Thyroid gland (tissue), 4 donors: Measurements from ENCODE around the gene PLEKHF1.

Experiments
- POLR2A ChIP-seq, 2 donors: fragments of 450-650 bp; IDR thresholded peaks; one replicate each; pipeline ENCODE4 v1.6.1; 2017; ENCODE audit warnings: antibody characterized with exemption in 2 of 2, mild to moderate bottlenecking in 2 of 2, moderate library complexity in 1 of 2
- TF ChIP-seq, protein P1 (sequence below), 6 experiments: fragments of 200-600 bp in 3 of 6; fragments of 450-650 bp in 3 of 6; sonication (generic) in 3 of 6; IDR thresholded peaks; one replicate each; pipeline ENCODE4 v1.5.1; 2016 to 2019; ENCODE audit warnings: antibody characterized with exemption in 6 of 6, mild to moderate bottlenecking in 2 of 6, inconsistent platforms in 1 of 6, moderate library complexity in 1 of 6

DNA sequence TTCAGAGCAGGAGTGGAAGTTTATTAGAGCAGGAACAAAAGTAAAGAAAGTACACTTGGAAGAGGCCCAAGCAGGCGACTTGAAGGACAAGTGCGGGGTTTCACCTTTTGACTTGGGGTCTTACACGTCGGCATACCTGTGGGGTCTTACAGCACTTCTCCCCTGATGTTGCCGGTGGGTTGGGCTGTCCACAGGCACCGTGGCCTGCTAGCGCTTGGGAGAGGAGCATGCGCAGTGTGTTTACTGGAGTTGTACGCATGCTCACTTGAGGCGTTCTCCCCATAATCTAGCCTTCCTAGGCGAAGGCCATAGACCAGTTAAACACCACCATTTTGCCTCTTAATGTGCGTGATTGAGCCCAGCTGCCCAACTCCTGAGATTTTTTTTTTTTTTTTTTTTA, 25.0 kb upstream of the PLEKHF1 start:
- no peak for TF ChIP-seq POLR2A (IDR thresholded peaks at IDR 0.05)
- TF ChIP-seq, protein P1, sequence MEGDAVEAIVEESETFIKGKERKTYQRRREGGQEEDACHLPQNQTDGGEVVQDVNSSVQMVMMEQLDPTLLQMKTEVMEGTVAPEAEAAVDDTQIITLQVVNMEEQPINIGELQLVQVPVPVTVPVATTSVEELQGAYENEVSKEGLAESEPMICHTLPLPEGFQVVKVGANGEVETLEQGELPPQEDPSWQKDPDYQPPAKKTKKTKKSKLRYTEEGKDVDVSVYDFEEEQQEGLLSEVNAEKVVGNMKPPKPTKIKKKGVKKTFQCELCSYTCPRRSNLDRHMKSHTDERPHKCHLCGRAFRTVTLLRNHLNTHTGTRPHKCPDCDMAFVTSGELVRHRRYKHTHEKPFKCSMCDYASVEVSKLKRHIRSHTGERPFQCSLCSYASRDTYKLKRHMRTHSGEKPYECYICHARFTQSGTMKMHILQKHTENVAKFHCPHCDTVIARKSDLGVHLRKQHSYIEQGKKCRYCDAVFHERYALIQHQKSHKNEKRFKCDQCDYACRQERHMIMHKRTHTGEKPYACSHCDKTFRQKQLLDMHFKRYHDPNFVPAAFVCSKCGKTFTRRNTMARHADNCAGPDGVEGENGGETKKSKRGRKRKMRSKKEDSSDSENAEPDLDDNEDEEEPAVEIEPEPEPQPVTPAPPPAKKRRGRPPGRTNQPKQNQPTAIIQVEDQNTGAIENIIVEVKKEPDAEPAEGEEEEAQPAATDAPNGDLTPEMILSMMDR (IDR thresholded peaks at IDR 0.05) = no peak
